ENCODE data around the gene MKLN1.
"Not testable (repeated sequence)": the region's sequence is repeated elsewhere in the genome, so short reads cannot be mapped to it uniquely, and the experiment has no call there.

The MKLN1 gene

GRCh38 chr7:131320603-131321002, 7.1 kb upstream of the MKLN1 start:
- no peak for DNase-seq

GRCh38 chr7:131321656-131322055, 6.0 kb upstream of the MKLN1 start:
- no peak for DNase-seq

GRCh38 chr7:131322061-131322460, 5.6 kb upstream of the MKLN1 start:
- DNase-seq: no peak

- no peak for DNase-seq
Observed at GRCh38 chr7:131322861-131323260, 4.8 kb upstream of the MKLN1 start.

GRCh38 chr7:131325179-131325840, 2.4 kb upstream of the MKLN1 start:
- DNase-seq: no peak

- no peak for DNase-seq
Observed at GRCh38 chr7:131326576-131326975, 1.1 kb upstream of the MKLN1 start.

- no peak for DNase-seq
Observed at GRCh38 chr7:131327049-131327625, 539 bp upstream of the MKLN1 start.

GRCh38 chr7:131328377-131329175, 900 bp downstream of the MKLN1 start:
- no peak for DNase-seq

- DNase-seq: no peak
Observed at GRCh38 chr7:131329176-131329570, 1.5 kb downstream of the MKLN1 start.

- DNase-seq: no peak
Observed at GRCh38 chr7:131330299-131330698, 2.6 kb downstream of the MKLN1 start.

- no peak for DNase-seq
Observed at GRCh38 chr7:131331806-131332205, 4.1 kb downstream of the MKLN1 start.

GRCh38 chr7:131332729-131333128, 5.1 kb downstream of the MKLN1 start:
- not testable (repeated sequence) for DNase-seq

GRCh38 chr7:131335639-131336381, 8.1 kb downstream of the MKLN1 start:
- DNase-seq: no peak

GRCh38 chr7:131336956-131337355, 9.3 kb downstream of the MKLN1 start:
- DNase-seq: no peak

- no peak for DNase-seq
Observed at GRCh38 chr7:131338173-131338572, 10.5 kb downstream of the MKLN1 start.

GRCh38 chr7:131338691-131339390, 11.2 kb downstream of the MKLN1 start:
- DNase-seq: no peak

- no peak for DNase-seq
Observed at GRCh38 chr7:131341690-131342089, 14.0 kb downstream of the MKLN1 start.

GRCh38 chr7:131342864-131343442, 15.3 kb downstream of the MKLN1 start:
- no peak for DNase-seq

- no peak for DNase-seq
Observed at GRCh38 chr7:131346885-131347592, 19.4 kb downstream of the MKLN1 start.

- DNase-seq: no peak
Observed at GRCh38 chr7:131352032-131352431, 24.4 kb downstream of the MKLN1 start.

GRCh38 chr7:131354390-131354789, 26.7 kb downstream of the MKLN1 start:
- DNase-seq: no peak

Measured in central memory CD4-positive, alpha-beta T cell (primary cell).